ENCODE results near the gene TRAM2. TPM values are rescaled to one million over a fixed set of nuclear protein-coding genes. Genes with fewer than 3 reads are reported as not detected.
A peak's percentile ranks its signal among the peaks of the same experiment; 100 is the strongest.

Gene TRAM2
- polyA plus RNA-seq, 1 donor: 44.1 TPM

DNA sequence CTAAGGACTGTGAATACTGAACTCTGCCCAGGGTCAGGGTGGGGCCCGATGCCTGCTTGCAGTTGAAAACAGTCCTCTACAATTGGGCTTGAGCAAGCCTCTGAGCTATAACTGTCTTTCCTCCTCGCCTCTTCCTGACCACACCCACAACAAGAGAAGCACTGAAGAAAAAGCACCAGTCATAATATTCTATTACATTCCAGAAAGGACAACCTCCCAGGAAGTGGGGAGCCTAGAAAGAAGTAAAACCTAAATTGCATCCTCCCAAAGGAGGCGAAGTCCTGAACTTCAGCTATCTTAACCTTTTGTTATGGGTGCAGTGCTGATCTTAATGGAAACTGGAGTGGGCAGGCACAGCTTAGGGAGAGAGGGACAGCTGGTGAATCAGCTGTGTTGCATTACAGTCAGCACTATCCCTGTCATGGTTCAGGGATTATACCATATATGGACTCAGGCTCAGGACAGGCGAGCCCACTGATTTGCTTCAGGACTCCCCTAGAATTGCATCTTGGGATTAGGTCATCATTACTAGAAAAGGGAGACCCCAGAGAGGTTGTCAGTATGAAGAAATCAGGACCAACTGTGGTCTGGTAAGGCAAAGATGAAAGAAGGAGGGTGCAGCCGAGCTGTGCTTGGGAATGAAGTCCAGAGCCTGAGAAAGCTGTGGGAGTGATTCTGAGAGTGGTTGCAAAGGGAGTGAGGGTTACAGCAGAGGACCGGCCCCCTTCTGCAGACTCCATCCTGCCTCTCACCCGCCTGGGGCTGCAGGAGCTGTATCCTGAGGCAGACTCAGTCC, 18.3 kb upstream of the TRAM2 start:
- Histone ChIP-seq H3K4me3 (ENCODE audit: low read length) (no peak overlapping the region), H3K36me3 (ENCODE audit: control insufficient read depth, insufficient read depth, low read length) (no peaks in the 10 kb centered on the region), H3K9me3 (ENCODE audit: control insufficient read depth, low read depth, low read length) (no peaks in the 10 kb centered on the region), H3K27ac (ENCODE audit: low read length) (peak overlapping the region; percentile 85), H3K27me3 (ENCODE audit: control insufficient read depth, insufficient read depth, low read length) (no peaks in the 10 kb centered on the region), H3K4me1 (ENCODE audit: control insufficient read depth, insufficient read depth, low read length) (peaks cover 75% of the 10 kb centered on the region)
- DNase-seq: peak in 1 of 2 donors; percentile 80
- WGBS (ENCODE audit: insufficient coverage, low lambda C conversion rate): no CpG with 5 or more reads among the region's 7 CpGs

GRCh38 chr6:52594221-52594620, 17.4 kb upstream of the TRAM2 start:
- no peak overlapping the region for H3K4me3 ChIP-seq (ENCODE audit: low read length)
- no peaks in the 10 kb centered on the region for H3K9me3 ChIP-seq (ENCODE audit: control insufficient read depth, low read depth, low read length)
- no peaks in the 10 kb centered on the region for H3K36me3 ChIP-seq (ENCODE audit: control insufficient read depth, insufficient read depth, low read length)
- no peak for DNase-seq
- peak overlapping the region; percentile 85 for H3K27ac ChIP-seq (ENCODE audit: low read length)
- H3K27me3 ChIP-seq (ENCODE audit: control insufficient read depth, insufficient read depth, low read length): no peaks in the 10 kb centered on the region
- H3K4me1 ChIP-seq (ENCODE audit: control insufficient read depth, insufficient read depth, low read length): peaks cover 79% of the 10 kb centered on the region
- WGBS (ENCODE audit: insufficient coverage, low lambda C conversion rate): no CpG with 5 or more reads among the region's 5 CpGs

- Histone ChIP-seq H3K9me3 (ENCODE audit: control insufficient read depth, low read depth, low read length) (no peaks in the 10 kb centered on the region), H3K4me3 (ENCODE audit: low read length) (no peak overlapping the region), H3K36me3 (ENCODE audit: control insufficient read depth, insufficient read depth, low read length) (no peaks in the 10 kb centered on the region), H3K27ac (ENCODE audit: low read length) (no peak overlapping the region), H3K27me3 (ENCODE audit: control insufficient read depth, insufficient read depth, low read length) (no peaks in the 10 kb centered on the region), H3K4me1 (ENCODE audit: control insufficient read depth, insufficient read depth, low read length) (peaks cover 74% of the 10 kb centered on the region)
- DNase-seq: no peak
- WGBS (ENCODE audit: insufficient coverage, low lambda C conversion rate): no CpG with 5 or more reads among the region's 1 CpG
Measured at GRCh38 chr6:52591832-52592231, 15.0 kb upstream of the TRAM2 start.

- no CpG with 5 or more reads among the region's 5 CpGs for WGBS (ENCODE audit: insufficient coverage, low lambda C conversion rate)
- Histone ChIP-seq H3K9me3 (ENCODE audit: control insufficient read depth, low read depth, low read length) (no peaks in the 10 kb centered on the region), H3K27me3 (ENCODE audit: control insufficient read depth, insufficient read depth, low read length) (no peaks in the 10 kb centered on the region), H3K4me3 (ENCODE audit: low read length) (no peak overlapping the region), H3K27ac (ENCODE audit: low read length) (peak overlapping the region; percentile 94), H3K4me1 (ENCODE audit: control insufficient read depth, insufficient read depth, low read length) (peaks cover 60% of the 10 kb centered on the region), H3K36me3 (ENCODE audit: control insufficient read depth, insufficient read depth, low read length) (no peaks in the 10 kb centered on the region)
- peak; percentile 60 to 68 for DNase-seq
Measured at GRCh38 chr6:52590152-52590891, 13.5 kb upstream of the TRAM2 start.

DNA sequence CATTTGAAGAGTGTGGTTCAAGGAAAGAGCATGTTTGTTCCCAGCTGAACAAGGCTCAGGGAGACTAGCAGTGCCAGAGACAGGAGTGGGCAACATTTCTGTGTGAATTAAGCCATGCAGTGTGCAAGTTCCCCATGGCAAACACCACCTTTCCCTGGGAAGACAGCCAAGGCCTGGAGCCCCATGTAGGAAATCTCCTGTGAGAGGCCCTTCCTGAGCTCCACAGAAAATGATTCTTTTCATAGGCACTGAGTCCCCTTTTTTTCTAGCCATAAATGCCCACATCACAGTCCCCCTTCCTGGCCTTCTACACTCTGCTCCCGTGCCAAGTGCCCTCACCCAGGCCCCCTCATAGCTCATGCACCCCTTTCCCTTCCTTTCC, 11.8 kb upstream of the TRAM2 start:
- Histone ChIP-seq H3K27me3 (ENCODE audit: control insufficient read depth, insufficient read depth, low read length) (no peaks in the 10 kb centered on the region), H3K4me3 (ENCODE audit: low read length) (no peak overlapping the region), H3K9me3 (ENCODE audit: control insufficient read depth, low read depth, low read length) (no peaks in the 10 kb centered on the region), H3K27ac (ENCODE audit: low read length) (peak overlapping the region; percentile 94), H3K4me1 (ENCODE audit: control insufficient read depth, insufficient read depth, low read length) (peaks cover 44% of the 10 kb centered on the region), H3K36me3 (ENCODE audit: control insufficient read depth, insufficient read depth, low read length) (no peaks in the 10 kb centered on the region)
- WGBS (ENCODE audit: insufficient coverage, low lambda C conversion rate): no CpG with 5 or more reads among the region's 1 CpG
- DNase-seq: no peak

- Histone ChIP-seq H3K27me3 (ENCODE audit: control insufficient read depth, insufficient read depth, low read length) (no peaks in the 10 kb centered on the region), H3K27ac (ENCODE audit: low read length) (peak overlapping the region; percentile 94), H3K36me3 (ENCODE audit: control insufficient read depth, insufficient read depth, low read length) (no peaks in the 10 kb centered on the region), H3K4me3 (ENCODE audit: low read length) (no peak overlapping the region), H3K9me3 (ENCODE audit: control insufficient read depth, low read depth, low read length) (no peaks in the 10 kb centered on the region), H3K4me1 (ENCODE audit: control insufficient read depth, insufficient read depth, low read length) (peaks cover 40% of the 10 kb centered on the region)
- 70% methylated on average over 2 of the region's 8 CpGs for WGBS (ENCODE audit: insufficient coverage, low lambda C conversion rate)
- DNase-seq: no peak
Measured at GRCh38 chr6:52588087-52588709, 11.3 kb upstream of the TRAM2 start.

GRCh38 chr6:52587001-52587400, 10.1 kb upstream of the TRAM2 start:
- Histone ChIP-seq H3K36me3 (ENCODE audit: control insufficient read depth, insufficient read depth, low read length) (peaks cover 3% of the 10 kb centered on the region), H3K4me1 (ENCODE audit: control insufficient read depth, insufficient read depth, low read length) (peaks cover 38% of the 10 kb centered on the region), H3K4me3 (ENCODE audit: low read length) (no peak overlapping the region), H3K9me3 (ENCODE audit: control insufficient read depth, low read depth, low read length) (no peaks in the 10 kb centered on the region), H3K27me3 (ENCODE audit: control insufficient read depth, insufficient read depth, low read length) (no peaks in the 10 kb centered on the region), H3K27ac (ENCODE audit: low read length) (no peak overlapping the region)
- DNase-seq: no peak
- WGBS (ENCODE audit: insufficient coverage, low lambda C conversion rate): 100% methylated on average over 1 of the region's 3 CpGs

- H3K27me3 ChIP-seq (ENCODE audit: control insufficient read depth, insufficient read depth, low read length): no peaks in the 10 kb centered on the region
- no peaks in the 10 kb centered on the region for H3K9me3 ChIP-seq (ENCODE audit: control insufficient read depth, low read depth, low read length)
- WGBS (ENCODE audit: insufficient coverage, low lambda C conversion rate): no CpG with 5 or more reads among the region's 3 CpGs
- no peak overlapping the region for H3K27ac ChIP-seq (ENCODE audit: low read length)
- peaks cover 15% of the 10 kb centered on the region for H3K4me1 ChIP-seq (ENCODE audit: control insufficient read depth, insufficient read depth, low read length)
- H3K4me3 ChIP-seq (ENCODE audit: low read length): no peak overlapping the region
- H3K36me3 ChIP-seq (ENCODE audit: control insufficient read depth, insufficient read depth, low read length): peaks cover 4% of the 10 kb centered on the region
- DNase-seq: no peak
Measured at GRCh38 chr6:52584203-52584602, 7.3 kb upstream of the TRAM2 start.

- Histone ChIP-seq H3K9me3 (ENCODE audit: control insufficient read depth, low read depth, low read length) (no peaks in the 10 kb centered on the region), H3K4me1 (ENCODE audit: control insufficient read depth, insufficient read depth, low read length) (peaks cover 6% of the 10 kb centered on the region), H3K27me3 (ENCODE audit: control insufficient read depth, insufficient read depth, low read length) (no peaks in the 10 kb centered on the region), H3K36me3 (ENCODE audit: control insufficient read depth, insufficient read depth, low read length) (peaks cover 4% of the 10 kb centered on the region), H3K27ac (ENCODE audit: low read length) (no peak overlapping the region), H3K4me3 (ENCODE audit: low read length) (no peak overlapping the region)
- WGBS (ENCODE audit: insufficient coverage, low lambda C conversion rate): no CpG with 5 or more reads among the region's 6 CpGs
- no peak for DNase-seq
Measured at GRCh38 chr6:52582996-52583395, 6.1 kb upstream of the TRAM2 start.

- H3K9me3 ChIP-seq (ENCODE audit: control insufficient read depth, low read depth, low read length): no peaks in the 10 kb centered on the region
- H3K4me1 ChIP-seq (ENCODE audit: control insufficient read depth, insufficient read depth, low read length): peaks cover 4% of the 10 kb centered on the region
- no peak overlapping the region for H3K27ac ChIP-seq (ENCODE audit: low read length)
- no peaks in the 10 kb centered on the region for H3K27me3 ChIP-seq (ENCODE audit: control insufficient read depth, insufficient read depth, low read length)
- peaks cover 4% of the 10 kb centered on the region for H3K36me3 ChIP-seq (ENCODE audit: control insufficient read depth, insufficient read depth, low read length)
- no peak overlapping the region for H3K4me3 ChIP-seq (ENCODE audit: low read length)
- WGBS (ENCODE audit: insufficient coverage, low lambda C conversion rate): no CpG with 5 or more reads among the region's 3 CpGs
- no peak for DNase-seq
Measured at GRCh38 chr6:52582446-52582845, 5.6 kb upstream of the TRAM2 start.
